HepG2 (cell line): ENCODE results near the gene ITPK1. TPM values are rescaled to one million over a fixed set of nuclear protein-coding genes. Genes with fewer than 3 reads are reported as not detected.

Experiments
- ATAC-seq: fragments of 200-7000 bp; cut with Tn5 transposase; 3 replicates; pipeline ENCODE4 v1.9.1; 2020; ENCODE audit warnings: mild to moderate bottlenecking, moderate library complexity
- BruUV-seq: library from RNA; stranded (reverse); fragments of 400-500 nt; replicated peaks from 2 replicates; lab custom pipeline; 2021; lab: Mats Ljungman, UMichigan
- CTCF ChIA-PET: fragments of 300-600 bp; formaldehyde crosslinking; extraction: SDS; loops from one replicate; lab custom pipeline; 2021; ENCODE audit warnings: low total read pairs, inconsistent platforms, low intra/inter-chr PET ratio; lab: Yijun Ruan, JAX
- POLR2A ChIA-PET: fragments of 350-600 bp; sonication (Branson Sonifier 250); formaldehyde crosslinking; loops from one replicate; lab custom pipeline; 2020; ENCODE audit warnings: antibody characterized with exemption, inconsistent platforms; lab: Yijun Ruan, JAX
- DNase-seq: peaks from one replicate; pipeline ENCODE4 v3.0.0-alpha.2; 2015; ENCODE audit warnings: low spot score
- FAIRE-seq: peaks from 3 replicates; lab custom pipeline; 2011; peaks lifted over from hg19 to GRCh38; lab: Jason Lieb, UNC
- H2AFZ ChIP-seq: one replicate; pipeline ENCODE4 v1.6.1; 2011; ENCODE audit warnings: low read length, inconsistent platforms
- H3K27ac ChIP-seq: fragments of 300-600 bp; 3 replicates; pipeline ENCODE4 v1.8.0; 2011; ENCODE audit warnings: mixed run types, mild to moderate bottlenecking, mixed read lengths, low read length, inconsistent platforms; ENCODE audit not compliant: insufficient read depth; ENCODE audit errors: extremely low read length
- H3K27me3 ChIP-seq, 2 experiments: fragments of 200-600 bp in 1 of 2; 2 replicates in 1 of 2; 3 replicates in 1 of 2; pipeline versions ENCODE4 v1.6.0 to v1.8.0; 2011; ENCODE audit warnings: low read length in 2 of 2, mild to moderate bottlenecking in 2 of 2, moderate library complexity in 2 of 2, inconsistent platforms in 1 of 2; ENCODE audit not compliant: insufficient read depth in 2 of 2, control insufficient read depth in 1 of 2
- H3K36me3 ChIP-seq, 2 experiments: fragments of 200-600 bp in 1 of 2; replicated peaks in 1 of 2; 2 replicates in 1 of 2; 3 replicates in 1 of 2; pipeline versions ENCODE4 v1.5.1 to v1.8.0; 2011; ENCODE audit warnings: low read length in 2 of 2, inconsistent platforms in 1 of 2; ENCODE audit not compliant: insufficient read depth in 2 of 2, control insufficient read depth in 1 of 2
- H3K4me1 ChIP-seq: 2 replicates; pipeline ENCODE4 v1.5.1; 2012; ENCODE audit warnings: low read length, inconsistent platforms; ENCODE audit not compliant: insufficient read depth
- H3K4me2 ChIP-seq: 2 replicates; pipeline ENCODE4 v1.6.0; 2011; ENCODE audit warnings: low read depth, low read length, inconsistent platforms
- H3K4me3 ChIP-seq, 3 experiments: fragments of 200-600 bp in 1 of 3; sonication (generic), shearing (Covaris generic) in 1 of 3; replicated peaks in 1 of 3; 2 replicates each; pipeline ENCODE4 v1.5.1; 2011 to 2016; ENCODE audit warnings: low read length in 3 of 3, inconsistent platforms in 2 of 3, low read depth in 2 of 3, mild to moderate bottlenecking in 2 of 3, control low read depth in 1 of 3, mixed read lengths in 1 of 3; ENCODE audit not compliant: insufficient read depth in 1 of 3
- H3K79me2 ChIP-seq: one replicate; pipeline ENCODE4 v1.6.1; 2011; ENCODE audit warnings: low read length, inconsistent platforms; ENCODE audit not compliant: insufficient read depth
- H3K9ac ChIP-seq: 2 replicates; pipeline ENCODE4 v1.6.0; 2011; ENCODE audit warnings: mild to moderate bottlenecking, low read depth, low read length, inconsistent platforms; ENCODE audit not compliant: insufficient read depth
- H3K9me3 ChIP-seq: 2 replicates; pipeline ENCODE4 v1.5.1; 2012; ENCODE audit warnings: mild to moderate bottlenecking, low read length
- H4K20me1 ChIP-seq: 2 replicates; pipeline ENCODE4 v1.6.0; 2011; ENCODE audit warnings: inconsistent platforms, mild to moderate bottlenecking, low read length, moderate library complexity; ENCODE audit not compliant: insufficient read depth
- ATF1 ChIP-seq: IDR thresholded peaks from 2 replicates; pipeline ENCODE4 v1.6.1; 2016; ENCODE audit warnings: mild to moderate bottlenecking, control low read depth
- ATF7-NPFF ChIP-seq: sonication (generic); formaldehyde crosslinking; IDR thresholded peaks from 2 replicates; pipeline ENCODE4 v1.8.1; 2023; ENCODE audit warnings: mild to moderate bottlenecking, low read depth, missing genetic modification reagents, moderate library complexity
- CC2D1A ChIP-seq: sonication (generic); formaldehyde crosslinking; IDR thresholded peaks from 2 replicates; pipeline ENCODE4 v1.8.1; 2023; ENCODE audit warnings: mild to moderate bottlenecking, missing genetic modification reagents
- ETS1 ChIP-seq: sonication (generic); formaldehyde crosslinking; IDR thresholded peaks from 2 replicates; pipeline ENCODE4 v1.4.0; 2020; ENCODE audit warnings: missing genetic modification reagents
- GABPA ChIP-seq, 2 experiments: IDR thresholded peaks; 2 replicates each; pipeline ENCODE4 v1.6.1; 2011 to 2016; ENCODE audit warnings: low read depth in 2 of 2, low read length in 1 of 2, missing biosample characterization in 1 of 2, missing genetic modification characterization in 1 of 2
- HHEX ChIP-seq: IDR thresholded peaks from 2 replicates; pipeline ENCODE4 v1.6.1; 2016; ENCODE audit warnings: control low read depth
- HINFP ChIP-seq: sonication (generic); formaldehyde crosslinking; IDR thresholded peaks from 2 replicates; pipeline ENCODE4 v1.4.0; 2020; ENCODE audit warnings: low read depth, mild to moderate bottlenecking, missing genetic modification reagents
- HOXA3 ChIP-seq: sonication (generic); formaldehyde crosslinking; IDR thresholded peaks from 2 replicates; pipeline ENCODE4 v1.5.0; 2020; ENCODE audit warnings: missing genetic modification reagents
- ISL2 ChIP-seq: sonication (generic); formaldehyde crosslinking; IDR thresholded peaks from 2 replicates; pipeline ENCODE4 v1.5.0; 2020; ENCODE audit warnings: missing genetic modification reagents
- KLF11 ChIP-seq: IDR thresholded peaks from 2 replicates; pipeline ENCODE4 v1.6.1; 2016; ENCODE audit warnings: missing compliant biosample characterization
- ONECUT2 ChIP-seq: sonication (generic); formaldehyde crosslinking; IDR thresholded peaks from 2 replicates; pipeline ENCODE4 v1.4.0; 2020; ENCODE audit warnings: missing genetic modification reagents
- RORA ChIP-seq: sonication (generic); formaldehyde crosslinking; IDR thresholded peaks from 2 replicates; pipeline ENCODE4 v1.5.0; 2020; ENCODE audit warnings: mild to moderate bottlenecking, missing genetic modification reagents, moderate library complexity
- SAFB2 ChIP-seq: sonication (generic); formaldehyde crosslinking; IDR thresholded peaks from 2 replicates; pipeline ENCODE4 v1.5.1; 2020; ENCODE audit warnings: missing genetic modification reagents, low read depth, mild to moderate bottlenecking, borderline replicate concordance
- SNAPC5 ChIP-seq: sonication (generic); formaldehyde crosslinking; IDR thresholded peaks from 2 replicates; pipeline ENCODE4 v1.8.1; 2023; ENCODE audit warnings: mild to moderate bottlenecking, missing genetic modification reagents, borderline replicate concordance
- SRY ChIP-seq: sonication (generic); formaldehyde crosslinking; IDR thresholded peaks from 2 replicates; pipeline ENCODE4 v1.8.0; 2022; ENCODE audit warnings: mild to moderate bottlenecking, missing genetic modification reagents
- YY1 ChIP-seq: IDR thresholded peaks from 2 replicates; pipeline ENCODE4 v1.6.1; 2011; ENCODE audit warnings: low read length, low read depth, moderate library complexity, mild to moderate bottlenecking; ENCODE audit not compliant: insufficient read depth, insufficient replicate concordance
- ZFP62 ChIP-seq: sonication (generic); formaldehyde crosslinking; IDR thresholded peaks from 2 replicates; pipeline ENCODE4 v1.4.0; 2020; ENCODE audit warnings: missing genetic modification reagents
- ZFY ChIP-seq: sonication (generic); formaldehyde crosslinking; IDR thresholded peaks from 2 replicates; pipeline ENCODE4 v1.4.0; 2020; ENCODE audit warnings: missing genetic modification reagents
- ZNF143 ChIP-seq: sonication (generic); formaldehyde crosslinking; IDR thresholded peaks from 2 replicates; pipeline ENCODE4 v1.4.0; 2020; ENCODE audit warnings: missing genetic modification reagents
- ZNF501 ChIP-seq: sonication (generic); formaldehyde crosslinking; IDR thresholded peaks from 2 replicates; pipeline ENCODE4 v1.5.1; 2020; ENCODE audit warnings: mild to moderate bottlenecking, moderate library complexity, missing genetic modification reagents
- ZNF563 ChIP-seq: sonication (generic); formaldehyde crosslinking; IDR thresholded peaks from 2 replicates; pipeline ENCODE4 v1.8.0; 2022; ENCODE audit warnings: mild to moderate bottlenecking, moderate library complexity, missing genetic modification reagents
- ZNF619 ChIP-seq: sonication (generic); formaldehyde crosslinking; IDR thresholded peaks from 2 replicates; pipeline ENCODE4 v1.4.0; 2020; ENCODE audit warnings: mild to moderate bottlenecking, missing genetic modification reagents
- ZNF724P ChIP-seq: sonication (generic); formaldehyde crosslinking; IDR thresholded peaks from 2 replicates; pipeline ENCODE4 v1.8.0; 2022; ENCODE audit warnings: missing genetic modification reagents, borderline replicate concordance
- ZNF768 ChIP-seq: sonication (generic); formaldehyde crosslinking; IDR thresholded peaks from 2 replicates; pipeline ENCODE4 v1.4.0; 2020; ENCODE audit warnings: missing genetic modification reagents
- ZNF816 ChIP-seq: sonication (generic); formaldehyde crosslinking; IDR thresholded peaks from 2 replicates; pipeline ENCODE4 v1.8.0; 2022; ENCODE audit warnings: missing genetic modification reagents, mild to moderate bottlenecking, borderline replicate concordance
- WGBS: methylation state at CpG from one replicate; pipeline ENCODE4 v1.1.6; 2017; ENCODE audit warnings: low lambda C conversion rate; 5-methylcytosine and 5-hydroxymethylcytosine counted together
- in situ Hi-C: cut with HindIII; loops from 2 replicates; pipeline ENCODE4 v1.10.0; 2017; ENCODE audit warnings: low pct_unique_long_range_greater_than_20kb; ENCODE audit not compliant: extremely low pct_ligation_motif_present
- intact Hi-C: fragments of 100-400 bp; cut with micrococcal nuclease; formaldehyde crosslinking; loops from one replicate; pipeline ENCODE4 v1.10.0; 2022; ENCODE audit not compliant: unreplicated experiment
- polyA plus RNA-seq, 8 experiments: library from polyadenylated mRNA; depleted of rRNA in 3 of 8; stranded (reverse) in 7 of 8; unstranded in 1 of 8; fragments of >200 nt; fragmentation: Illumina TruSeq in 4 of 8; extraction: Trizol in 4 of 8; gene quantifications; 2 replicates each; pipeline versions ENCODE4 v1.2.1 to v1.2.3, GENCODE V29; 2011 to 2016; ENCODE audit warnings: low read depth in 4 of 8, missing spikeins in 1 of 8, mixed read lengths in 1 of 8; ENCODE audit not compliant: insufficient read depth in 1 of 8
- total RNA-seq, 5 experiments: library from RNA; depleted of rRNA; stranded (reverse); fragments of >200 nt; fragmentation: Illumina TruSeq; extraction: Trizol; gene quantifications; 2 replicates each; pipeline ENCODE4 v1.2.3, GENCODE V29; 2016; ENCODE audit warnings: low read depth in 1 of 5

The ITPK1 gene
- total and polyA plus RNA-seq, 2 of the 13 experiments (the other 11 are each of a cell fraction or from before 2014, with no cell fraction given), result 20.5 to 47.5 TPM

GRCh38 chr14:93036652-93037345, 78.9 kb downstream of the ITPK1 start:
- no peaks in the 10 kb centered on the region for H3K9me3 ChIP-seq
- FAIRE-seq, result no peak
- no peaks in the 10 kb centered on the region for H3K36me3 ChIP-seq
- H3K27me3 ChIP-seq, result no peaks in the 10 kb centered on the region
- H3K4me2 ChIP-seq, result peak overlapping the region; percentile 72
- BruUV-seq, result no TSS peak
- DNase-seq, result peak; percentile 69
- peaks cover 10% of the 10 kb centered on the region; the same call in 1 of the 2 replicates for H4K20me1 ChIP-seq
- intact Hi-C loops, result loop anchor here (1.0 to 10.0 kb wide), 3 partner anchors 9 to 78 kb away; partner anchors contain the start of gene ITPK1
- peak; percentile 25 for ATAC-seq
- WGBS, result 0% methylated on average over 5 of the region's 12 CpGs
- H3K4me3 ChIP-seq, result peak overlapping the region; percentile 15 to 63 (median 25); a peak in 3 of 6 replicates
- peaks cover 86% of the 10 kb centered on the region for H3K4me1 ChIP-seq
- ChIA-PET POLR2A (interaction anchor here (1.0 to 2.7 kb wide), 4 partner anchors 16 to 78 kb away, joined by 3 to 15 read pairs (median 3); no protein-coding TSS in a partner anchor), CTCF (no interaction called here)
- no peaks in the 10 kb centered on the region for H3K79me2 ChIP-seq
- peak overlapping the region; percentile 64 for H3K27ac ChIP-seq
- H3K9ac ChIP-seq, result peak overlapping the region; percentile 49
- in situ Hi-C loops, result no loop called here
- no peak overlapping the region for H2AFZ ChIP-seq
- no peak for TF ChIP-seq HHEX (CRISPR knock-in tag)
- TF ChIP-seq ZNF563 (CRISPR knock-in tag), result no peak
- no peak for TF ChIP-seq SRY (CRISPR knock-in tag)
- no peak for TF ChIP-seq ZFP62 (CRISPR knock-in tag)
- TF ChIP-seq KLF11, result no peak
- TF ChIP-seq HINFP (CRISPR knock-in tag), result no peak
- no peak for TF ChIP-seq ETS1 (CRISPR knock-in tag)
- no peak for TF ChIP-seq GABPA (IDR thresholded peaks at IDR 0.05; ENCODE audit: low read depth, low read length)
- no peak for TF ChIP-seq GABPA (CRISPR knock-in tag; IDR thresholded peaks at IDR 0.05; ENCODE audit: low read depth)
- no peak for TF ChIP-seq ZFY (CRISPR knock-in tag)
- TF ChIP-seq ISL2 (CRISPR knock-in tag), result no peak
- TF ChIP-seq ONECUT2 (CRISPR knock-in tag), result no peak
- no peak for TF ChIP-seq ZNF816
- TF ChIP-seq SAFB2 (CRISPR knock-in tag), result no peak
- TF ChIP-seq ZNF724P, result no peak
- TF ChIP-seq ZNF768 (CRISPR knock-in tag), result peak; percentile 86
- TF ChIP-seq RORA (CRISPR knock-in tag), result no peak
- TF ChIP-seq ZNF143 (CRISPR knock-in tag), result no peak
- no peak for TF ChIP-seq CC2D1A (CRISPR knock-in tag)
- TF ChIP-seq ATF7-NPFF (CRISPR knock-in tag), result no peak
- no peak for TF ChIP-seq HOXA3
- TF ChIP-seq YY1, result no peak
- TF ChIP-seq ZNF501 (CRISPR knock-in tag), result no peak
- TF ChIP-seq ZNF619 (CRISPR knock-in tag), result no peak
- peak; percentile 43; the same call in 1 of the 2 replicates for TF ChIP-seq ATF1 (CRISPR knock-in tag)
- TF ChIP-seq SNAPC5 (CRISPR knock-in tag), result no peak
